Activated B cell treated with CpG ODN at 0.5 μM for 24 hours (primary cell): ENCODE data around the gene ZBTB17. TPM values are rescaled to one million over a fixed set of nuclear protein-coding genes. Genes with fewer than 3 reads are reported as not detected.

Experiments used
- ATAC-seq: fragments of 200-7000 bp; cut with Tn5 transposase; one replicate; pipeline ENCODE4 v1.10.0; 2021; ENCODE audit warnings: low read depth, mild to moderate bottlenecking, moderate library complexity
- CTCF ChIA-PET: fragments of 350-600 bp; sonication (Branson Sonifier 250); formaldehyde crosslinking; loops from one replicate; lab custom pipeline; 2021; ENCODE audit warnings: antibody characterized with exemption; lab: Charles Lee
- POLR2A ChIA-PET: fragments of 350-600 bp; sonication (Branson Sonifier 250); formaldehyde crosslinking; loops from one replicate; lab custom pipeline; 2021; ENCODE audit warnings: antibody characterized with exemption; lab: Charles Lee
- DNase-seq: peaks from one replicate; pipeline ENCODE4 v3.0.0; 2022
- H3K27ac Mint-ChIP-seq: one replicate; pipeline ENCODE4 v1.8.0; 2020; ENCODE audit warnings: mixed read lengths
- H3K27me3 Mint-ChIP-seq: one replicate; pipeline ENCODE4 v1.8.0; 2021; ENCODE audit warnings: mixed read lengths
- H3K36me3 Mint-ChIP-seq: one replicate; pipeline ENCODE4 v1.8.0; 2021; ENCODE audit warnings: low read depth, mixed read lengths
- H3K4me1 Mint-ChIP-seq: one replicate; pipeline ENCODE4 v1.8.0; 2021; ENCODE audit warnings: mixed read lengths
- H3K4me3 Mint-ChIP-seq: one replicate; pipeline ENCODE4 v1.8.0; 2020; ENCODE audit warnings: mild to moderate bottlenecking, mixed read lengths
- H3K9me3 Mint-ChIP-seq: one replicate; pipeline ENCODE4 v1.8.0; 2020; ENCODE audit warnings: mixed read lengths
- CTCF ChIP-seq: fragments of 200-600 bp; IDR thresholded peaks from one replicate; pipeline ENCODE4 v1.8.0; 2022; ENCODE audit warnings: antibody characterized with exemption, mild to moderate bottlenecking
- intact Hi-C: fragments of 100-400 bp; cut with micrococcal nuclease; formaldehyde crosslinking; loops from one replicate; pipeline ENCODE4 v1.15.1; 2024
- total RNA-seq: library from RNA; stranded (reverse); gene quantifications from 2 replicates; pipeline ENCODE4 v1.2.3, GENCODE V29; 2022

The ZBTB17 gene
- total RNA-seq, 1 donor from 2014 or later = 121 TPM

GRCh38 chr1:15956150-15956549 lies 19.8 kb downstream of the ZBTB17 start:
- Mint-ChIP-seq H3K27ac (no peak overlapping the region), H3K9me3 (no peaks in the 10 kb centered on the region), H3K4me1 (peaks cover 73% of the 10 kb centered on the region), H3K4me3 (no peak overlapping the region), H3K27me3 (no peaks in the 10 kb centered on the region), H3K36me3 (peaks cover 45% of the 10 kb centered on the region)
- no peak for ATAC-seq
- ChIA-PET CTCF (no interaction called here), POLR2A (interaction anchor here (0.6 to 1.7 kb wide), 6 partner anchors 10 to 74 kb away, joined by 3 to 10 read pairs (median 6); no protein-coding TSS in a partner anchor)
- TF ChIP-seq CTCF = no peak
- no peak for DNase-seq
- intact Hi-C loops = loop anchor here (10.0 kb wide), 1 partner anchor 99 kb away; no protein-coding TSS in a partner anchor

- intact Hi-C loops = loop anchor here (10.0 kb wide), 1 partner anchor 99 kb away; no protein-coding TSS in a partner anchor
- ATAC-seq (no peak), DNase-seq (no peak)
- POLR2A ChIA-PET = interaction anchor here (0.6 to 1.7 kb wide), 6 partner anchors 11 to 74 kb away, joined by 3 to 10 read pairs (median 6); no protein-coding TSS in a partner anchor
- CTCF ChIA-PET = no interaction called here
- Mint-ChIP-seq H3K27me3 (no peaks in the 10 kb centered on the region), H3K4me1 (peaks cover 74% of the 10 kb centered on the region), H3K9me3 (no peaks in the 10 kb centered on the region), H3K4me3 (no peak overlapping the region), H3K36me3 (peaks cover 49% of the 10 kb centered on the region), H3K27ac (peak overlapping the region; percentile 25)
- TF ChIP-seq CTCF = no peak
Measured at GRCh38 chr1:15955552-15955951, 20.3 kb downstream of the ZBTB17 start.

- POLR2A ChIA-PET = interaction anchor here (8.3 kb wide), 1 partner anchor 20 kb away, joined by 94 read pairs; the partner anchor contains the start of gene ZBTB17
Measured at GRCh38 chr1:15954316-15954715, 21.6 kb downstream of the ZBTB17 start.

GRCh38 chr1:15953791-15954241 lies 22.1 kb downstream of the ZBTB17 start:
- H3K4me3 Mint-ChIP-seq = no peak overlapping the region
- ATAC-seq = no peak
- H3K4me1 Mint-ChIP-seq = peaks cover 76% of the 10 kb centered on the region

More at GRCh38 chr1:15954316-15954715, 21.6 kb downstream of the ZBTB17 start:
- H3K27ac Mint-ChIP-seq = no peak overlapping the region
- no peak for TF ChIP-seq CTCF
- no peak overlapping the region for H3K4me3 Mint-ChIP-seq
- no peaks in the 10 kb centered on the region for H3K27me3 Mint-ChIP-seq
- H3K9me3 Mint-ChIP-seq = no peaks in the 10 kb centered on the region
- CTCF ChIA-PET = interaction anchor here (1.7 kb wide), 1 partner anchor 139 kb away, joined by 4 read pairs; no protein-coding TSS in a partner anchor
- ATAC-seq (no peak), DNase-seq (no peak)
- H3K4me1 Mint-ChIP-seq = peaks cover 75% of the 10 kb centered on the region
- intact Hi-C loops = loop anchor here (10.0 kb wide), 1 partner anchor 100 kb away; no protein-coding TSS in a partner anchor
- peaks cover 50% of the 10 kb centered on the region for H3K36me3 Mint-ChIP-seq

More at GRCh38 chr1:15953791-15954241, 22.1 kb downstream of the ZBTB17 start:
- Mint-ChIP-seq H3K27me3 (no peaks in the 10 kb centered on the region), H3K27ac (no peak overlapping the region), H3K9me3 (no peaks in the 10 kb centered on the region), H3K36me3 (peaks cover 53% of the 10 kb centered on the region)
- intact Hi-C loops = loop anchor here (10.0 kb wide), 1 partner anchor 101 kb away; no protein-coding TSS in a partner anchor
- ChIA-PET POLR2A (interaction anchor here (8.3 kb wide), 1 partner anchor 21 kb away, joined by 94 read pairs; the partner anchor contains the start of gene ZBTB17), CTCF (interaction anchor here (1.7 kb wide), 1 partner anchor 138 kb away, joined by 4 read pairs; no protein-coding TSS in a partner anchor)
- DNase-seq = no peak
- no peak for TF ChIP-seq CTCF
